Tibial artery (tissue), 4 donors: ENCODE data around the gene MPST.

Experiments used
- DNase-seq, 2 donors: peaks; one replicate each; pipeline ENCODE4 v3.0.0-alpha.2; 2019
- H3K27ac ChIP-seq, 2 donors: fragments of 200-600 bp; sonication (generic) in 1 of 2; 1 replicate in 1 of 2; 2 replicates in 1 of 2; pipeline ENCODE4 v1.5.1; 2018 to 2019; ENCODE audit warnings: mild to moderate bottlenecking in 1 of 2
- H3K27me3 ChIP-seq, 2 donors: fragments of 200-600 bp; sonication (generic) in 1 of 2; one replicate each; pipeline versions ENCODE4 v1.5.1 to v1.6.0; 2016 to 2019
- H3K36me3 ChIP-seq, 3 donors: fragments of 200-600 bp; sonication (generic) in 2 of 3; one replicate each; pipeline ENCODE4 v1.5.1; 2016 to 2019; ENCODE audit warnings: mild to moderate bottlenecking in 2 of 3
- H3K4me1 ChIP-seq, 4 donors: fragments of 200-600 bp; sonication (generic) in 2 of 4; 1 replicate in 3 of 4; 2 replicates in 1 of 4; pipeline ENCODE4 v1.5.1; 2016 to 2019
- H3K4me3 ChIP-seq, 2 donors: fragments of 200-600 bp; sonication (generic) in 1 of 2; 1 replicate in 1 of 2; 2 replicates in 1 of 2; pipeline ENCODE4 v1.5.1; 2018 to 2019; ENCODE audit warnings: mild to moderate bottlenecking in 2 of 2
- H3K9me3 ChIP-seq, 3 donors: fragments of 200-600 bp; sonication (generic) in 1 of 3; one replicate each; pipeline ENCODE4 v1.5.1; 2016 to 2019
- CTCF ChIP-seq, 2 experiments: fragments of 200-600 bp in 1 of 2; fragments of 450-650 bp in 1 of 2; IDR thresholded peaks; one replicate each; pipeline ENCODE4 v1.5.1; 2017 to 2019; ENCODE audit warnings: antibody characterized with exemption in 2 of 2, mild to moderate bottlenecking in 1 of 2, moderate library complexity in 1 of 2
- intact Hi-C: fragments of 100-400 bp; cut with DNase I; formaldehyde crosslinking; loops from one replicate; pipeline ENCODE4 v1.15.0; 2023; ENCODE audit warnings: low total_unique reads

MPST gene

GRCh38 chr22:37019309-37020191 is at the start of gene MPST, which contains the start of gene TST:
Gene MPST (plus strand): TSS chr22:37019742. CDS start chr22:37019837, 95 bp downstream.
Gene TST (minus strand): TSS chr22:37019447. CDS start chr22:37018732, 715 bp downstream.
- Histone ChIP-seq H3K9me3 (no peaks in the 10 kb centered on the region), H3K27ac (peak within 1 kb of the TSS; percentile 89 to 93), H3K36me3 (peaks cover 4 to 16% (median 10%) of the 10 kb centered on the region in 3 donors), H3K4me3 (peak within 1 kb of the TSS; percentile 98), H3K4me1 (peaks cover 0 to 52% (median 35%) of the 10 kb centered on the region in 4 donors), H3K27me3 (no peaks in the 10 kb centered on the region)
- DNase-seq: peak; percentile 76 to 91
- peak in 1 of 2 experiments; percentile 92 for TF ChIP-seq CTCF (IDR thresholded peaks at IDR 0.05)
- intact Hi-C loops: no loop called here

DNA sequence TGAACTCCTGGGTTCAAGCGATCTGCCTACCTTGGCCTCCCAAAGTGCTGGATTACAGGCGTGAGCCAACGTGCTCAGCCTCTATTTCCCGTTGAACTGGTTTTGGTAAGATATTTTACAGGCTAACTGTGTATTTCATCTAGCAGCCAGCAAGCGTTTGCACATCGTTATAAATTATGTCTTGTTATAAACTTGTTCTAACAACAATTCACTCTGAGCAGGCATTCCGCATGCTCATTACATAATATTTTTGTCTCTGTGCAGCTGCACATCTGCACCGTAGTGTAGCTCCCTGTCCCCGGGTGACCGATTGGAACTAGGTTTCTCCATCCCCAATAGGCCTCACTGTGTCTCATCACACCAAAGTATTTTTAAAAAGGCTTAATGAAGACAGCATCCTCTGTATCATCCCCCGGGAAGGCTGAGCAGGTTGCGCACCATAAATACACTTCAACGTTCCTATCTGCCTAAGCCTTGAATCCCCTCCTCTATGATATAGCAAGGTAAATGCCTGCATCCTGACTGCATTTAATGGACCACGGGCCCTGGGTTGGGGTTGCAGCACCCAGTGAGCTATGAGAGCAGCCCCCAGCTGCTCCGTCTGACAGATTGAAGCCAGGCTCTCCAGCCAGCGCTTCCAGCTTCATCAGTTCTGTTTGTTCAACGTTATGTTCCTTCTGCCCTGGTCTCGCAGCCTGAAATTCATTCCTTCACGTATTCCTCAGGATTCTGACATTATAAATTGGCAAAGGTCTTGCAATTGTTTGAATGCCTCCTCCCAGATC is 48.0 kb upstream of the MPST start:
- H3K27me3 ChIP-seq: peaks cover 0 to 5% of the 10 kb centered on the region in 2 donors
- no peaks in the 10 kb centered on the region for H3K4me1 ChIP-seq
- no peaks in the 10 kb centered on the region for H3K9me3 ChIP-seq
- no peak for DNase-seq
- H3K4me3 ChIP-seq: no peak overlapping the region
- H3K27ac ChIP-seq: no peak overlapping the region
- no peak for TF ChIP-seq CTCF (IDR thresholded peaks at IDR 0.05)
- intact Hi-C loops: loop anchor here (5.0 kb wide), 1 partner anchor 199 kb away; no protein-coding TSS in a partner anchor
- no peaks in the 10 kb centered on the region for H3K36me3 ChIP-seq

DNA sequence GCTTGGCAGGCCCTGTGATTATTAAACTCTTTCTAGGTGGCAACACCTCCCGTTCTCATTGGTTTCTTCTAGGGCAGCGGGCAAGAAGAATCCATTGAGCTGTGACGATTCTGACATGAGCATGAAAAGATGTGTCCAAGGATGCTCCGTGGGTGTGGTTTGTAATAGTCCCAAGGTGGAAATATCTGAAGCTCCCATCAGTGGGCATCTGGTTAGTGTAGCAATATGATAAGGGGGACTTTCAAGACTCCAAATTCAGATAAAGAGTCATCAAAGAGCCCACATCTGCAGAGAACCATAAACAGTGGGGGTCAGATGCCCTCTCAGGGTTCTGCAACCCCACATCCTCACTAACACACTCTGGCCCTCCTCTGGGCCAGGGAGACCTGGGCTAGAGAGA is 42.9 kb upstream of the MPST start:
- no peaks in the 10 kb centered on the region for H3K9me3 ChIP-seq
- TF ChIP-seq CTCF (IDR thresholded peaks at IDR 0.05): no peak
- no peaks in the 10 kb centered on the region for H3K36me3 ChIP-seq
- DNase-seq: no peak
- no peak overlapping the region for H3K27ac ChIP-seq
- H3K27me3 ChIP-seq: peaks cover 0 to 23% of the 10 kb centered on the region in 2 donors
- intact Hi-C loops: loop anchor here (5.0 kb wide), 1 partner anchor 119 kb away; no protein-coding TSS in a partner anchor
- H3K4me1 ChIP-seq: peaks cover 0 to 6% (median 4%) of the 10 kb centered on the region in 4 donors
- H3K4me3 ChIP-seq: no peak overlapping the region

GRCh38 chr22:36977401-36977861 is 42.1 kb upstream of the MPST start:
- no peak overlapping the region for H3K27ac ChIP-seq
- no peak for TF ChIP-seq CTCF (IDR thresholded peaks at IDR 0.05)
- H3K36me3 ChIP-seq: no peaks in the 10 kb centered on the region
- H3K27me3 ChIP-seq: peaks cover 0 to 27% of the 10 kb centered on the region in 2 donors
- peaks cover 0 to 6% (median 4%) of the 10 kb centered on the region in 4 donors for H3K4me1 ChIP-seq
- no peaks in the 10 kb centered on the region for H3K9me3 ChIP-seq
- intact Hi-C loops: loop anchor here (5.0 kb wide), 1 partner anchor 120 kb away; no protein-coding TSS in a partner anchor
- H3K4me3 ChIP-seq: peak overlapping the region; percentile 42 to 44
- peak in 1 of 2 donors; percentile 45 for DNase-seq

DNA sequence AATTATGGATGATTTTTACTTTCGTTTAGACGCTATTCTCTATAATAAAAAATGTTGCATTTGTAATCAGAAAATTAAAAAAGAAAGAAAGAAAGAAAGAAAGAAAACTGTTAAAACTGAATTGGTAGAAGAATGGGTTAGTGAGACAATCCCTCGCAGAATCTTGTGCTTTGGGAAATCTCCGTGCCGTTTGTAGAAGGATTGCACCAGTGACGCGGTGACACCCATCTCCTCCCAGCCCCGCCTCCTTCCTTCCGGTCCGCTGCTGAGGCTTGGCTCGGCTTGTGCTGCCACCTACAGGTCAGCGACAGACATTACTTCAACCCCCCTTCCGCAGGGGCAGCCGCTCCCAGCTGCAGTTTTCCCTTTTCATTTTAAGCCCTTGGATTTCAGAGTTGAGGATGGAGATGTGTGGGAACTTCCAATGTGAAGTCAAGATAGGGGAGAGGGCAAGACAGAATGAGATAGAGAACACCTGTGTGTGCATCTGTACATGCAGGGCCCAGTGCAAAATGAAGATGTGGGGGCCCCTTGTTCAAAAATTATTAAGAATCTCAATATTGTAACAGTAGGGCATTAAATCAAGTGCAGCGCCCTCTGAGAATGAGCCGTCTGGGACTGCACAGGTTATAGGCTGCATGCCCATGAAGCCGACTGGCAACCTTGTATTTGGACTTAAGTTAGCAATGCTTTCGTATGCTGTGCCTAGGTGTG is 41.4 kb upstream of the MPST start:
- Histone ChIP-seq H3K4me3 (peak overlapping the region; percentile 42 to 44), H3K4me1 (peaks cover 0 to 6% (median 4%) of the 10 kb centered on the region in 4 donors), H3K36me3 (no peaks in the 10 kb centered on the region), H3K27ac (no peak overlapping the region), H3K9me3 (no peaks in the 10 kb centered on the region), H3K27me3 (peaks cover 0 to 33% of the 10 kb centered on the region in 2 donors)
- intact Hi-C loops: loop anchor here (5.0 kb wide), 1 partner anchor 121 kb away; no protein-coding TSS in a partner anchor
- peak; percentile 93 to 94 for TF ChIP-seq CTCF (IDR thresholded peaks at IDR 0.05)
- peak; percentile 90 to 92 for DNase-seq
